IPS-18a (cell line): ENCODE measurements around the gene NRK.
"Not testable (repeated sequence)": the region's sequence is repeated elsewhere in the genome, so short reads cannot be mapped to it uniquely, and the experiment has no call there.

Source experiments
- H3K27ac ChIP-seq: one replicate; pipeline ENCODE4 v1.5.1; 2013; ENCODE audit warnings: low read length
- H3K27me3 ChIP-seq: one replicate; pipeline ENCODE4 v1.6.1; 2013; ENCODE audit warnings: mild to moderate bottlenecking, low read length; ENCODE audit not compliant: control insufficient read depth, insufficient read depth
- H3K36me3 ChIP-seq: one replicate; pipeline ENCODE4 v1.6.1; 2013; ENCODE audit warnings: low read depth, low read length; ENCODE audit not compliant: control insufficient read depth
- H3K4me1 ChIP-seq: one replicate; pipeline ENCODE4 v1.6.1; 2013; ENCODE audit warnings: low read depth, low read length; ENCODE audit not compliant: control insufficient read depth
- H3K4me3 ChIP-seq: one replicate; pipeline ENCODE4 v1.5.1; 2013; ENCODE audit warnings: low read length
- H3K9ac ChIP-seq: one replicate; pipeline ENCODE4 v1.6.1; 2013; ENCODE audit warnings: mild to moderate bottlenecking, low read length, moderate library complexity
- H3K9me3 ChIP-seq: one replicate; pipeline ENCODE4 v1.6.1; 2013; ENCODE audit warnings: low read depth, low read length; ENCODE audit not compliant: control insufficient read depth

NRK gene

DNA sequence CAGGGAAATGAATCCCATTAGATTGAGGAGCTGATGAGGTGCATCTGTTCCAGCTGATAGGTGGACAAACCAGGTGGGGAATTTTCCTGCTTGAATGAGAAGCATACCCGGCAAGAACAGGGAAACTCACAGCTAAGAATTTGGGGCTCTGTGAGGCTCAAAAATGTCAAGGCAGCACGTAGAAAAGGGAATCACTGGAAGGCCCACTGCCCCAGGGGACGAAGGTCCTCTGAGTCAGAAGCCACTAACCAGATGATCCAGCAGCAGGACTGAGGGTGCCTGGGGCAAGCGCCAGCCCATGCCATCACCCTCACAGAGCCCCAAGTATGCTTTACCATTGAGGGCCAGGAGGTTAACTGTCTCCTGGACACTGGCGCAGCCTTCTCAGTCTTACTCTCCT is 178.3 kb downstream of the NRK start:
- not testable (repeated sequence) for H3K9me3 ChIP-seq, H3K27me3 ChIP-seq

DNA sequence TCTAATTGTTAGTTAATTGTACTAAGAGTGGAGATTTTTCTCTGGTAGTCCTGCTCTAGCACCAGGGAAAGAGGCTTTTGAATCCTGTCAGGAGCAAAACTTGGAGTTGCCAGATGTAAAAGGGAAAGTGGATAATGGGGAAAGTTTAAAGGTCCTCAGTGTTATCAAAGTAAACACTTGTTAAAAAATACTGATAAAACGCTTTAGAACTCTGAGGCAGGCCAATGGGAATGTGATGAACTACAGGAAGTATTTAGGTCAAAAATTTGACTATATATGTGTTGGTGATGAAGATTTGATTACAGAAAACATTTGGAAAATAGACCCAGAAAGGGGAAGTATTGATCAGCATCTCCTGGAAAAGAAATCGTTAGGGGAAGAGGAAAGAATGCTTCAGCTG is 183.3 kb downstream of the NRK start:
- Histone ChIP-seq H3K27ac (no peak overlapping the region), H3K36me3 (no peaks in the 10 kb centered on the region), H3K4me1 (no peaks in the 10 kb centered on the region), H3K9me3 (no peaks in the 10 kb centered on the region), H3K4me3 (no peak overlapping the region), H3K9ac (no peak overlapping the region), H3K27me3 (no peaks in the 10 kb centered on the region)

More for the DNA sequence above, 178.3 kb downstream of the NRK start:
- not testable (repeated sequence) for H3K9ac ChIP-seq, H3K4me1 ChIP-seq, H3K36me3 ChIP-seq, H3K27ac ChIP-seq, H3K4me3 ChIP-seq

DNA sequence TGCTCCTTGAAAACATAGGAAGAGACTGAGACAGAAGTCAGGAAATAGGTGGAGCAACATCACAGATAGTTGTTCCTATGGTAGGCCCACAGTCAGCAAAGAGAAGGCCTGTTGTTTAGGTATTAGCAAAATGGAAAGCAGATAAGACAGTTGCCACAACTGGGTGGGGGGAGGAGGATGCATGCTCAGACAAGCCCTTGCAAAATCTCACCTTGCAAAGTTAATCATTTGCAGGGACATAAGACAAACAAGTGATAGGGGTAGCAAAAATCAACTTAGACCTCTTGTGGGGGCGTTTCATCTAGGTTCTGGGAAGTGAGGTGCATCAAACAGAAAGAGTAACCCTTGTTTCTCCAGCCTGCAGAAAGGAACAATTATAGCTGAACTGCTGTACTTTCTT is 185.5 kb downstream of the NRK start:
- H3K27ac ChIP-seq: no peak overlapping the region
- H3K9ac ChIP-seq: no peak overlapping the region
- H3K36me3 ChIP-seq: no peaks in the 10 kb centered on the region
- no peaks in the 10 kb centered on the region for H3K27me3 ChIP-seq
- H3K9me3 ChIP-seq: no peaks in the 10 kb centered on the region
- H3K4me1 ChIP-seq: no peaks in the 10 kb centered on the region
- no peak overlapping the region for H3K4me3 ChIP-seq
